Gastrocnemius medialis (tissue), 4 donors: Measurements from ENCODE around the gene C12orf43.

Experiments
- POLR2A ChIP-seq, 2 donors: fragments of 450-650 bp; IDR thresholded peaks; one replicate each; pipeline ENCODE4 v1.6.1; 2017; ENCODE audit warnings: antibody characterized with exemption in 2 of 2, mild to moderate bottlenecking in 2 of 2, moderate library complexity in 2 of 2
- TF ChIP-seq, protein P1 (sequence below), 5 experiments: fragments of 450-650 bp in 3 of 5; fragments of 200-600 bp in 2 of 5; sonication (generic) in 2 of 5; IDR thresholded peaks in 4 of 5; conservative IDR thresholded peaks in 1 of 5; 1 replicate in 4 of 5; 2 replicates in 1 of 5; pipeline ENCODE4 v1.5.1; 2016 to 2019; ENCODE audit warnings: antibody characterized with exemption in 5 of 5, mild to moderate bottlenecking in 3 of 5, moderate library complexity in 3 of 5

DNA sequence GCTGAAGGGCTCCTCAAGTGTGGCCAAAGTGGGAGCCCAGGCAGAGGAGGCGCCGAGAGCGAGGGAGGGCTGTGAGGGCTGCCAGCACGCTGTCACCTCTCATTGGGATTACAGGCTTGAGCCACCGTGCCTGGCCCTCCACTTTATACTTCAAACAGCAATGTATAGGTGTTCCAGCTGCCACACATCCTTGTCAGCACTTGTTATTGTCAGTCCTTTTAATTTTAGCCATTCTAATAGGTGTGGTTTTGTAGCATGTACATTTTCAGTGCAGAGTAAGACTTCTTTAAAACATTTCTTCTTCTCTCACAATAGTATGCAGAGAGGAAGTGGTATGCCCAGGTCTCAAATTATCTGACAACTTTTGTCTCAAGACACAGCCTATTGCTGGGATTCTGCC, 65.5 kb downstream of the C12orf43 start:
- TF ChIP-seq, protein P1, sequence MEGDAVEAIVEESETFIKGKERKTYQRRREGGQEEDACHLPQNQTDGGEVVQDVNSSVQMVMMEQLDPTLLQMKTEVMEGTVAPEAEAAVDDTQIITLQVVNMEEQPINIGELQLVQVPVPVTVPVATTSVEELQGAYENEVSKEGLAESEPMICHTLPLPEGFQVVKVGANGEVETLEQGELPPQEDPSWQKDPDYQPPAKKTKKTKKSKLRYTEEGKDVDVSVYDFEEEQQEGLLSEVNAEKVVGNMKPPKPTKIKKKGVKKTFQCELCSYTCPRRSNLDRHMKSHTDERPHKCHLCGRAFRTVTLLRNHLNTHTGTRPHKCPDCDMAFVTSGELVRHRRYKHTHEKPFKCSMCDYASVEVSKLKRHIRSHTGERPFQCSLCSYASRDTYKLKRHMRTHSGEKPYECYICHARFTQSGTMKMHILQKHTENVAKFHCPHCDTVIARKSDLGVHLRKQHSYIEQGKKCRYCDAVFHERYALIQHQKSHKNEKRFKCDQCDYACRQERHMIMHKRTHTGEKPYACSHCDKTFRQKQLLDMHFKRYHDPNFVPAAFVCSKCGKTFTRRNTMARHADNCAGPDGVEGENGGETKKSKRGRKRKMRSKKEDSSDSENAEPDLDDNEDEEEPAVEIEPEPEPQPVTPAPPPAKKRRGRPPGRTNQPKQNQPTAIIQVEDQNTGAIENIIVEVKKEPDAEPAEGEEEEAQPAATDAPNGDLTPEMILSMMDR (IDR thresholded peaks at IDR 0.05 in 4 of 5, conservative IDR thresholded peaks at IDR 0.05 in 1 of 5) = no peak
- TF ChIP-seq POLR2A (IDR thresholded peaks at IDR 0.05) = no peak
